HEK293T (cell line): ENCODE data around the gene KLHDC7B.
"Not testable (repeated sequence)": the region's sequence is repeated elsewhere in the genome, so short reads cannot be mapped to it uniquely, and the experiment has no call there.

Experiments used
- CTCF ChIA-PET: fragments of 350-600 bp; formaldehyde crosslinking; extraction: SDS; loops from one replicate; lab custom pipeline; 2021; ENCODE audit warnings: antibody characterized with exemption, inconsistent platforms; lab: Yijun Ruan, JAX
- POLR2A ChIA-PET: fragments of 350-600 bp; formaldehyde crosslinking; extraction: SDS; loops from one replicate; lab custom pipeline; 2020; ENCODE audit warnings: antibody characterized with exemption, inconsistent platforms; lab: Yijun Ruan, JAX
- DNase-seq: peaks from one replicate; pipeline ENCODE4 v3.0.0; 2012; ENCODE audit warnings: mixed read lengths; ENCODE audit errors: extremely low spot score
- ARNT ChIP-seq: fragments of 450-650 bp; IDR thresholded peaks from 2 replicates; pipeline ENCODE4 v1.6.1; 2017; ENCODE audit warnings: mild to moderate bottlenecking
- BHLHE40 ChIP-seq: fragments of 450-650 bp; IDR thresholded peaks from 2 replicates; pipeline ENCODE4 v1.6.1; 2016; ENCODE audit warnings: mild to moderate bottlenecking, moderate library complexity, borderline replicate concordance
- CTBP1 ChIP-seq: fragments of 450-650 bp; IDR thresholded peaks from 2 replicates; pipeline ENCODE4 v1.6.1; 2016; ENCODE audit warnings: borderline replicate concordance
- ELF4 ChIP-seq: fragments of 450-650 bp; IDR thresholded peaks from 2 replicates; pipeline ENCODE4 v1.6.1; 2017; ENCODE audit warnings: antibody characterized with exemption
- FOXA1 ChIP-seq: fragments of 450-650 bp; IDR thresholded peaks from 2 replicates; pipeline ENCODE4 v1.6.1; 2016; ENCODE audit warnings: mild to moderate bottlenecking
- FOXK2 ChIP-seq: fragments of 450-650 bp; IDR thresholded peaks from 2 replicates; pipeline ENCODE4 v1.6.1; 2016; ENCODE audit warnings: mild to moderate bottlenecking
- FOXM1 ChIP-seq: fragments of 450-650 bp; IDR thresholded peaks from 2 replicates; pipeline ENCODE4 v1.6.1; 2017; ENCODE audit warnings: mild to moderate bottlenecking, borderline replicate concordance
- HDGF ChIP-seq: fragments of 450-650 bp; IDR thresholded peaks from 2 replicates; pipeline ENCODE4 v1.6.1; 2017; ENCODE audit warnings: antibody characterized with exemption, borderline replicate concordance
- L3MBTL2 ChIP-seq: fragments of 450-650 bp; conservative IDR thresholded peaks from 2 replicates; pipeline ENCODE4 v1.6.1; 2016; ENCODE audit warnings: mild to moderate bottlenecking
- LEF1 ChIP-seq: fragments of 450-650 bp; IDR thresholded peaks from 2 replicates; pipeline ENCODE4 v1.6.1; 2017; ENCODE audit warnings: mild to moderate bottlenecking, borderline replicate concordance
- NFRKB ChIP-seq: fragments of 450-650 bp; IDR thresholded peaks from 2 replicates; pipeline ENCODE4 v1.6.1; 2016; ENCODE audit warnings: mild to moderate bottlenecking, moderate library complexity
- PKNOX1 ChIP-seq: fragments of 450-650 bp; IDR thresholded peaks from 2 replicates; pipeline ENCODE4 v1.6.1; 2016
- SP1 ChIP-seq: fragments of 450-650 bp; IDR thresholded peaks from 2 replicates; pipeline ENCODE4 v1.6.1; 2017
- SUZ12 ChIP-seq: fragments of 450-650 bp; IDR thresholded peaks from 2 replicates; pipeline ENCODE4 v1.6.1; 2016; ENCODE audit warnings: mild to moderate bottlenecking
- TARDBP ChIP-seq: fragments of 450-650 bp; IDR thresholded peaks from 2 replicates; pipeline ENCODE4 v1.6.1; 2016
- ZNF384 ChIP-seq: fragments of 450-650 bp; IDR thresholded peaks from 2 replicates; pipeline ENCODE4 v1.6.1; 2016

Gene KLHDC7B

GRCh38 chr22:50516891-50517290, 28.8 kb upstream of the KLHDC7B start:
- POLR2A ChIA-PET: interaction anchor here (1.2 to 4.6 kb wide), 2 partner anchors 8 to 9 kb away, joined by 7 to 33 read pairs; partner anchors contain the start of genes LMF2, NCAPH2 and SCO2
- CTCF ChIA-PET: no interaction called here
- TF ChIP-seq ELF4 (no peak), BHLHE40 (no peak), FOXA1 (no peak)

GRCh38 chr22:50517495-50518260, 28.0 kb upstream of the KLHDC7B start:
- DNase-seq: no peak
- CTCF ChIA-PET: no interaction called here
- POLR2A ChIA-PET: interaction anchor here (0.6 to 4.6 kb wide), 3 partner anchors 7 to 10 kb away, joined by 3 to 33 read pairs (median 7); partner anchors contain the start of genes LMF2, NCAPH2 and SCO2
- TF ChIP-seq SP1 (no peak), LEF1 (no peak), ARNT (no peak), L3MBTL2 (no peak), CTBP1 (no peak), BHLHE40 (no peak), FOXK2 (no peak), FOXA1 (no peak), HDGF (no peak), FOXM1 (no peak), PKNOX1 (no peak), ZNF384 (no peak), TARDBP (no peak), NFRKB (no peak)

More at GRCh38 chr22:50516891-50517290, 28.8 kb upstream of the KLHDC7B start:
- no peak for DNase-seq

- no peak for DNase-seq
- ChIA-PET CTCF (no interaction called here), POLR2A (interaction anchor here (1.0 to 1.7 kb wide), 3 partner anchors 9 to 56 kb away, joined by 3 to 8 read pairs (median 5); partner anchors contain the start of genes LMF2 and NCAPH2)
- no peak for TF ChIP-seq FOXM1
- no peak for TF ChIP-seq L3MBTL2
- no peak for TF ChIP-seq TARDBP
- no peak for TF ChIP-seq ZNF384
- TF ChIP-seq FOXK2: no peak
- TF ChIP-seq BHLHE40: no peak
- TF ChIP-seq CTBP1: no peak
- TF ChIP-seq LEF1: no peak
- TF ChIP-seq FOXA1: no peak
- TF ChIP-seq PKNOX1: no peak
- TF ChIP-seq NFRKB: no peak
- TF ChIP-seq SUZ12: no peak
- TF ChIP-seq HDGF: no peak
- no peak for TF ChIP-seq ARNT
- no peak for TF ChIP-seq ELF4
- TF ChIP-seq SP1: no peak
These were observed 27.1 kb upstream of the KLHDC7B start for GRCh38 chr22:50518606-50519005.

- ChIA-PET CTCF (no interaction called here), POLR2A (interaction anchor here (1.0 to 1.7 kb wide), 3 partner anchors 10 to 56 kb away, joined by 3 to 8 read pairs (median 5); partner anchors contain the start of genes LMF2 and NCAPH2)
- no peak for DNase-seq
- no peak for TF ChIP-seq FOXK2
- no peak for TF ChIP-seq ELF4
- TF ChIP-seq LEF1: no peak
- no peak for TF ChIP-seq ARNT
These were observed 26.5 kb upstream of the KLHDC7B start for GRCh38 chr22:50519151-50519550.

- CTCF ChIA-PET, POLR2A ChIA-PET, DNase-seq: not testable (repeated sequence)
These were observed 25.5 kb upstream of the KLHDC7B start for GRCh38 chr22:50520184-50520583.

- POLR2A ChIA-PET: interaction anchor here (7.1 kb wide), 1 partner anchor 12 kb away, joined by 193 read pairs; the partner anchor contains the start of genes LMF2 and NCAPH2
- TF ChIP-seq LEF1: no peak
- no peak for TF ChIP-seq SP1
- TF ChIP-seq SUZ12: no peak
- TF ChIP-seq TARDBP: no peak
- TF ChIP-seq FOXM1: no peak
- no peak for TF ChIP-seq BHLHE40
- TF ChIP-seq ARNT: no peak
- no peak for TF ChIP-seq FOXK2
- TF ChIP-seq L3MBTL2: no peak
- no peak for TF ChIP-seq FOXA1
- TF ChIP-seq CTBP1: no peak
- no peak for TF ChIP-seq NFRKB
- TF ChIP-seq HDGF: no peak
- no peak for TF ChIP-seq ELF4
- TF ChIP-seq PKNOX1: no peak
- TF ChIP-seq ZNF384: no peak
- no peak for DNase-seq
- CTCF ChIA-PET: no interaction called here
These were observed 24.8 kb upstream of the KLHDC7B start for GRCh38 chr22:50520826-50521453.
